ENCODE data around the gene NPBWR2. TPM values are rescaled to one million over a fixed set of nuclear protein-coding genes. Genes with fewer than 3 reads are reported as not detected.

The NPBWR2 gene
- total and polyA plus RNA-seq, 3 donors from 2014 or later = 0.19 TPM; not detected in 2

DNA sequence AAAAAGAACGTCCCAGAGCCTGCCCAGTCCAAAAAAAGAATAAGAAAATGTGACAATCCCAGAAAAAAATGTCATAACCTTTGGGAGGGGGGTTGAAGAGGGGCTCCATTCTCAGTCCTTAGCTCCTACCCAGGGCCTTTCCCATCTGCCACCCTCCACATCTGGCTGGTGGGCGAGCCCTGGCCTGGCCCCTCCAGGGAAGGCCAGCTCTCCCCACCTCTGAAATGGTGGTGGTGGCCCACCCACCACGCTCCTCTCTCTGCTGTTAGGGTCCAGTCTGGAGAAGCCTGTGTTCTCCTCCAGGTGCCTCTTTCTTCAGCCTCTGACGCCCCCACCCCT, 28.5 kb downstream of the NPBWR2 start:
- Histone ChIP-seq H3K4me1 (peaks cover 21% of the 10 kb centered on the region), H3K27me3 (no peaks in the 10 kb centered on the region), H3K4me3 (peak overlapping the region; percentile 56 to 73), H3K27ac (peak overlapping the region; percentile 21 to 45), H3K9me3 (no peaks in the 10 kb centered on the region), H3K36me3 (ENCODE audit: low read depth, missing control alignments) (no peaks in the 10 kb centered on the region)
- WGBS, 2 donors = 0 to 19% methylated on average over 1 to 4 of the region's 4 CpGs
- intact Hi-C loops (cut with DNase I; ENCODE audit: low total_unique reads) = no loop called here
- DNase-seq = no peak
- TF ChIP-seq, protein P1, sequence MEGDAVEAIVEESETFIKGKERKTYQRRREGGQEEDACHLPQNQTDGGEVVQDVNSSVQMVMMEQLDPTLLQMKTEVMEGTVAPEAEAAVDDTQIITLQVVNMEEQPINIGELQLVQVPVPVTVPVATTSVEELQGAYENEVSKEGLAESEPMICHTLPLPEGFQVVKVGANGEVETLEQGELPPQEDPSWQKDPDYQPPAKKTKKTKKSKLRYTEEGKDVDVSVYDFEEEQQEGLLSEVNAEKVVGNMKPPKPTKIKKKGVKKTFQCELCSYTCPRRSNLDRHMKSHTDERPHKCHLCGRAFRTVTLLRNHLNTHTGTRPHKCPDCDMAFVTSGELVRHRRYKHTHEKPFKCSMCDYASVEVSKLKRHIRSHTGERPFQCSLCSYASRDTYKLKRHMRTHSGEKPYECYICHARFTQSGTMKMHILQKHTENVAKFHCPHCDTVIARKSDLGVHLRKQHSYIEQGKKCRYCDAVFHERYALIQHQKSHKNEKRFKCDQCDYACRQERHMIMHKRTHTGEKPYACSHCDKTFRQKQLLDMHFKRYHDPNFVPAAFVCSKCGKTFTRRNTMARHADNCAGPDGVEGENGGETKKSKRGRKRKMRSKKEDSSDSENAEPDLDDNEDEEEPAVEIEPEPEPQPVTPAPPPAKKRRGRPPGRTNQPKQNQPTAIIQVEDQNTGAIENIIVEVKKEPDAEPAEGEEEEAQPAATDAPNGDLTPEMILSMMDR (IDR thresholded peaks at IDR 0.05) = no peak
- TF ChIP-seq POLR2A (IDR thresholded peaks at IDR 0.05) = no peak

DNA sequence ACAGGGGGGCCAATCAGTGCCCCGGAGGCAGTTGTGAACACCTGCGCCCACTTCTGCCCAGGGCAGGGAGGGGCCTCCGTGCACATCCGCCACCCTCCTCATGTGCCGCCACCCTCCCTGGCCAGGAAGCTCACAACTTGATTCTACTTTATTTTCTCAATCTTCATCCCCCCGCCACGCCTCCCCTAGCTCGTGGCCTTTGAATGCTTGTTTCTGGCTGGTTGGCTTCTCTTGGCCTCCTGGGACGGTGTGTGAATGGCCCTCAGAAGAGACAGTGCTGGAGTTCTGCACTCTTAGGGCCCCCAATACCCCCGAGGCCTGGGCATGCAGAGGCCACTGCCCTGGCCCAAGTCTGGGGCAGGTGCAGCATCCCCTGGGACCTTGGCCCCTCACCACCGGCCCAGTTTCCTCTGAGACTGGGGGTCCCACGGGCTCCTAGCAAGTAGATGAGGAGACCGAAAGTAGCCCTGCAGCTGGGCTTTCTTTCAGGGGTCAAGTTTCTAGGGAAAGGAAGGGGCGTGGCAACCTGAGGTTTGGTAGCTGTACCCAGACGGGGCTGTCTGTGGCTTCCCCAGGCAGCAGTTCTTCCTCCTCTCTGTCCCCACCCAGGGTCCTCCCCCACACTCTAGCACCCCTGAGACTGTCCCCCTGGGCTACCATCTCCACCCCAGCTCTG, 29.4 kb downstream of the NPBWR2 start:
- no peak overlapping the region for H3K27ac ChIP-seq
- no peaks in the 10 kb centered on the region for H3K9me3 ChIP-seq
- no peaks in the 10 kb centered on the region for H3K27me3 ChIP-seq
- H3K4me3 ChIP-seq = no peak overlapping the region
- intact Hi-C loops (cut with DNase I; ENCODE audit: low total_unique reads) = no loop called here
- WGBS, 2 donors = 68 to 84% methylated on average over 13 to 15 of the region's 15 CpGs
- DNase-seq = no peak
- peaks cover 17% of the 10 kb centered on the region for H3K4me1 ChIP-seq
- TF ChIP-seq, protein P1 (IDR thresholded peaks at IDR 0.05) = no peak
- no peak for TF ChIP-seq POLR2A (IDR thresholded peaks at IDR 0.05)
- H3K36me3 ChIP-seq (ENCODE audit: low read depth, missing control alignments) = no peaks in the 10 kb centered on the region

DNA sequence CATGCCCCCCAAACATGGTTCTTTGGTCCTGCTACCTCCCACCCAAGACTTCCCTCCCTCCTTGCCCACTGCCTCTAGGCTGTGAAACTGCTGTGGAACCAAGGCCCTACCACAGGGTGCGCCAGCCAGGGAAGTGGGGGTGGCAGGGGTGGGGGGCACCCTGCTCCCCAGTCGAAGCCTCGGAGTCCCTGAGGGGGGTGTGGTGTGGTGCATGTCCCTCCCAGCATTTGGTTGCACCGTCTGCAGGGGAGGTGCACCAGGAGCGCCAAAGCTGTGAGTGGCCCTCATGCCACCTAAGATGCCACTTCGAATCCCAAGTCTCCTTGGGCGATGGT, 29.9 kb downstream of the NPBWR2 start:
- Histone ChIP-seq H3K27me3 (no peaks in the 10 kb centered on the region), H3K27ac (no peak overlapping the region), H3K36me3 (ENCODE audit: low read depth, missing control alignments) (no peaks in the 10 kb centered on the region), H3K9me3 (no peaks in the 10 kb centered on the region), H3K4me1 (peaks cover 17% of the 10 kb centered on the region), H3K4me3 (no peak overlapping the region)
- TF ChIP-seq, protein P1 (IDR thresholded peaks at IDR 0.05) = no peak
- TF ChIP-seq POLR2A (IDR thresholded peaks at IDR 0.05) = no peak
- 77 to 88% methylated on average over 4 to 5 of the region's 7 CpGs for WGBS, 2 donors
- no peak for DNase-seq
- intact Hi-C loops (cut with DNase I; ENCODE audit: low total_unique reads) = no loop called here

DNA sequence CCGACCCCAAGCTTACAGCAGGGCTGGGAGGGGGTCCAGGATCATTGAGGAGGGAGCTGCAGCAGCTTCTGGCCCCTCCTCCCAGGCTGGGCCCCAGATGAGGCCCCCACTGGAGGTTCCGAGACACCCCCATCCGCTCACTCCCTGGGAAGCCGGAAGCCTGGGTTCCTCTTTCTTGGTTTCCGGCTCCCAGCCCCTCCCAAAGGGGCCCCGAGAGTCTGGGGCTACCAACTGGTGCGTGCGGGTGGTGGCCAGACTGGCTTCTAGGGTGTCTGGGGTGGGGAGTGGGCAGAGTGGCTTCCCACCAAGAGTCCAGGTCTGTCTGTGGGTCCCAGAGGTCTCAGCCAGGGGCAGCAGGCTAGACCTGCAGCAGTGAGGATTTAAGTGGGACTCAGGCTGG, 30.3 kb downstream of the NPBWR2 start:
- no peak for DNase-seq
- 81 to 86% methylated on average over 5 to 8 of the region's 8 CpGs for WGBS, 2 donors
- no peaks in the 10 kb centered on the region for H3K9me3 ChIP-seq
- no peak overlapping the region for H3K4me3 ChIP-seq
- intact Hi-C loops (cut with DNase I; ENCODE audit: low total_unique reads) = no loop called here
- peaks cover 14% of the 10 kb centered on the region for H3K4me1 ChIP-seq
- H3K27ac ChIP-seq = no peak overlapping the region
- TF ChIP-seq POLR2A (IDR thresholded peaks at IDR 0.05) = no peak
- TF ChIP-seq, protein P1 (IDR thresholded peaks at IDR 0.05) = no peak
- H3K27me3 ChIP-seq = no peaks in the 10 kb centered on the region
- H3K36me3 ChIP-seq (ENCODE audit: low read depth, missing control alignments) = no peaks in the 10 kb centered on the region
